ENCODE results near the gene PARD3B. TPM values are rescaled to one million over a fixed set of nuclear protein-coding genes. Genes with fewer than 3 reads are reported as not detected.

PARD3B gene
- total RNA-seq, 1 experiment from 2014 or later, result 0.68 TPM

DNA sequence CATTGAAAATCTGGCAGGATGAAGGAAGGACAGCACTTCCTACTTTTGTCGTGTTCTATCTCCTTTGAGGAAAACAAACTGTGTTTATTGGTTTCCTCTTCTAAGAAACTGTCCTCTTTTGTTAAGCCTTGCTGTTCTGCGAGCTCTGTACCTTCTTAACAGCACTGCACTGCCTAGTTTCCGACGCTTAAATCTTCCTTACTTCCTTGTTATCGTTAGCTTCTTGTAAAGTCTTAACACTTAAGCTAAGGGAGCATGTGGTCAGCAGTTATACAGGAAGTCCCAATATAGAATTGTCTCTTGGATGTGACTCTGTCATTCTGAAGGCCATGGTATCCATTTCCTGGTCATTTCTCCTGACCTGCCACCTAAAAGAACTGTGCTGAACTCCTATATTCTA, 584.3 kb downstream of the PARD3B start:
- no peak for DNase-seq (ENCODE audit: low spot score)

DNA sequence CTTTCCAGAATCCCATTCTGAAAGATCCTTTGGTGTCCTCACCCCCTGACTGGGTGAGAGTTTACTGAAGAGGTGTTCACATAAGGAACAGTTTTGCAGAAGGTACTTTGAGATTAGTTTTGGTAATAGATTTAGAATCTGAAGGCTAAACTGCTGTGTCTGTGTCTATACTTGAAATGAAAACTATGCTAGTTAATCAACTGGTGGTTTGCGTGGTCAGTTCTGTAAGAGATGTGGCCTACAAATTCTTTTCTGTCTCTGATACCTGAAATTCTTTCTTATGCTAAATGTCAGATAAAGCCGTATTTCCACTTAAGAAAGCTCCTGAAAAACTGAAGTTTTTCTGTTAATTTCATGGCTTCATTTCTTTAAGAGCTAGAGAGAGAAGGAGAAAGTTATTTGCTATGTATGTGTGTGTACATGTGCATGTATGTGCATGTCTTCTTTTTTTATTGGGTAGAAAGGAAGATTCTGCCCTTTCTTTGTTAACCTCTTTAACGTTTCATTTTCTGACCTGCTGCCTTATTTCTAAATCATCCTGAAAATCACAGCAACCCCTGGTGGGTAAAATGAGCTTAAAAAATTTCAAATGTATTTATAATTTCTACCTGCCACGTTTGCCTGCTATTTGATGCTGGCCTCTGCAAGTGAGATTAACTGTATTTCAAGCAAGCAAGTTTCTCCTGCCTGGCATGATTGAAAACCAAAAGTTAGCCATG, 585.0 kb downstream of the PARD3B start:
- DNase-seq (ENCODE audit: low spot score), result no peak

DNA sequence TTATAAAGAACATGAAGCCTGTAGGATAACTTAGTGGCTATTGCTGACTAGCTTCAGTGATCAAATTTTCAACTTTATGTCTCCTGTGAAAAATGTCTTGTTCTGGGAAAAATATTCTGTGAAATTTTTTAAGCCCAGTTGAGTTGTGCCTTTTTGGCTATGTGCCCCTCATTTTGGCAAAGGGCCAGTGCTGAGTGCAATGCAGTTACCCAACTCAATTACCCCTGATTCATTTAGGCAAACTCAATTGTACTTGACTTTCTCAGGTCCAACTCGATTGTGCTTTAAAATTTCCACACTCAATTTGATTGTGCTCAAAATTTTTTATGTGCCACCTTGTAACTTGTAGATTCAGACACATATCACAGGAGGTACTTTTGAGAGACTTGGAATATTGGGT, 588.3 kb downstream of the PARD3B start:
- no peak for DNase-seq (ENCODE audit: low spot score)

DNA sequence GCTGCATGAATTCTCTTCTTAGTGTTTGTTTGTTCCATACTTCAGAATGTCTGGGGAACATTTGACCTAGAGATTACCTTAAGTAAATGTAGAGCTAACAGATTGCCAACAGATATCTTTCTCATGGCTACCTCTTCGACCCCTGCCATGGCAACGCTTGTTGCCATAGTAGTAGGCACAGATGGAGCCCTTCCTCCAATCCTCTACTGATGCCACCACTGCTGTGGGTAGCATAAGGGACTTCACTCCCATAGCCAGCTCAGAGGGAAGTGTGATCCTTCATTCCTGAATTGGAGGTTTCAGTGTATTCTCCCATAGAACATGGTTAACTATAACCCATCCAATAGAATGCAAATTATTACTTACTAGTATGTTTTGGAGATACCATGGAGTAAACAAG, 593.5 kb downstream of the PARD3B start:
- no peak for DNase-seq (ENCODE audit: low spot score)

DNA sequence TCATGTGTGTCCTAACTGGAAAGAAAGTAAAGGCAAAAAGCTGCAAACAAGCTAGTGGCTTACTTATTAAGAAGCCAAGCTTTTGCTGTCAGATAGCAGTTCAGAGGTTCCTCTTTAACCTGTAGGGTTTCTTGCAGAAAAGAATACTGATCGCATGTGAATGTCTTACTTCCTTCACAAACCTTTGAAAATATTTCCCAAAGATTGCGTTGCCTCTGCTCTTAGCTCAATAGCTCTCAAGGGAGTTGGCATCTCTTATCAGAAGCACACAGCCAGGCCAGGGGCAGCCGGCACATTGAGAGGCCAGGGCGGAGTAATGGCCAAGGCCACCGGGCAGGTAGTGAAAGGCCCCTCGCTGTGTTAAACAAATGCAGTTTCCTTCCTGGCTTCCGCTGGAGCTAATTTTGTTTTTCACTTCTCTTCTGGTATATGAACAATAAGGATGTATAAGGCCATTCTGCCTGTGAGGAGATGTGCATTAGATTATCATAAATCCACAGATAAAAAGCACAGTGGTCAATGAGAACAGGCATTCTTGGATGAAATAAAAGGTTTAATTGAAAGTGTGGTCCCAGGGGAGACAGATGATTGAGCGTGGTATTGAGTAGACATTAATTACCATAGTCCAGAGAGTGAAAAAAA, 594.7 kb downstream of the PARD3B start:
- no peak for DNase-seq (ENCODE audit: low spot score)

DNA sequence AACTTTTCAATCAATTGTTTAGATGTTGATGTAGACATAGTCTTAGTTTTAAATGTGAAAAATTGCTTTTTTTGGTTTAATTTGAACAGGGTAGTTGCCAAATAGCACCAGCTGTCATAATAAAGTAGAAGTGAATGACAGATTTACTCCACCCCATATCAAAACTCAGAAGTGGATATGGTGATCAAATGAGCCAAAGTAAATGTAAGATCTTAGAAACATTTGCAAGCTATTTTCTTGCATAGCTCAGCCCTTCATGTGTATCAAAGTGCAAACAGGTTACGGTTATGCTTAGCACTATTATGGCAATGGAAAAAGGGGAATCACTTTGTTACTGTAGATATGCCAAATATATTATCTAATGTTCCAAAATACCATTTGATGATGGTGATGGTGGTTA, 596.1 kb downstream of the PARD3B start:
- no peak for DNase-seq (ENCODE audit: low spot score)

DNA sequence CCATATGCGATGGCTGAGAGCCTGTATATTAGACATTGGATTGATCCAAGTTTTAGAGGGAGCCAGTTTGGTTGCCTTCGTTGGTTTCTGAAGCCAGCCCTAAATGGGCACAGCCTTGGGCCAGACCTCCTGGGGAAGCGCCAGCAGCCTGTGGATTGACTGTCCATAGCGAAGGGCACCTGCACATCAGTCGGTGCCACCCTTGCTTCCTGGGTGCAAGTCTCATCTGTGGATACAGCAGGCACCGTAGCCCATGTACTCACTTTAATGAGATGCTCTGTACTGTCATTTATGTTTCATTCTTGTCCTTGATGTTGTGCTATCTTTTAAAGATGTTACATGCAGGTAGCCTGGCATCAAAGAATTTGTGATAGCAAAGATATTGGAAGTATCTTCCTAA, 600.6 kb downstream of the PARD3B start:
- no peak for DNase-seq (ENCODE audit: low spot score)

DNA sequence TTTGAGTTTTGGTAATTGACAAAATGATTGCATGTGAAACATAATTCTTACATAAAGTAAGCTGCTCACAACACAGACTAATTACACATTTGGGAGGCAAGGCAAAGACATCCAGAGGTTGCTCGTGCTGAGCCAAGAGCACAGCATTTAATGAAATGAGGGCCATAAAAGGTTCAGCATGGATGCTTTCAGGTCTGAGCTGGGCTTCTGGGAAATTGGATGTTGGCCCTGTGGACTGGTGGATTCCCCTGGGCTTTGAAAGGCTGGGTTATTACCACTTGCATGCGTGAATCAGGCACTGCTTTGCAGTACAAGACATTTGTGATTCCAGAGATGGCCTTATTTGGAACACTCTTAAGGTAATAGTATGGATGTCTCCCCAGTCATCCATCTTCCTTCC, 603.5 kb downstream of the PARD3B start:
- no peak for DNase-seq (ENCODE audit: low spot score)

DNA sequence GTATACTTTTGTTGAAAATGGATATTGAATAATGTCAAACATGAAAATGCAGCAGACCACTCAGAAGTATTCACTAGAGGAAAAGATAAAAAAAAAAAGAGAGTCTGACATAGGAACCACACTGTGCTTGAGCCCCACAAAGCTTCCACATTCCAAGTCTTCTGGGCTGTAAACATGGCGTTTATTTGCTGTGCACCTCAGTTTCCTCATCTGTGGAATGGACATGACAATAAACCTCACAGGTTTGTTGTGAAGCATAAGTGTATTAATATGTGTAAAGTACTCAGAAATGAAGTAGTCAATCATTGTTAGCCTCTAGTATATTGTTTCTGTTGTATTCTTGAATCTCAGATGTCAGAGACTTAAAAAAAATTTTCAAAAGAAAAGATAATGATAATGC, 611.2 kb downstream of the PARD3B start:
- no peak for DNase-seq (ENCODE audit: low spot score)

DNA sequence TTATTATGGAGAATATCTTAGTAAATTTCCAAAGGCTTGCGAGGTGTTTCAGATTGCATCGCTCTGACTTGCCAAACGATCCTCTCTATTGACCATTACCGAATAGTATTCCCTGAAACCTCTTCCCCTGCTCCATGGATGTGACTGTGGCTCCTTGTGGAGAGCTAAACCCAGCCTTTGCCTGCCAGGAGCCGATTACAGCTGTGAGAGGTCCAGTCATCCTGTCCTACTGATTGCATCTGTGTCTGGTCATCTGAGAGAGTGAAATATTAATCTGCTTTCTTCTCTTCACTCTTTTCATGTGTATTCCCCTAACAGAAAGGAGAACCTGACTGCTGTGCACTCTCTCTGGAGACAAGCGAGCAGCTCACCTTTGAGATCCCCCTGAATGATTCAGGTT, 613.1 kb downstream of the PARD3B start:
- no peak for DNase-seq (ENCODE audit: low spot score)

DNA sequence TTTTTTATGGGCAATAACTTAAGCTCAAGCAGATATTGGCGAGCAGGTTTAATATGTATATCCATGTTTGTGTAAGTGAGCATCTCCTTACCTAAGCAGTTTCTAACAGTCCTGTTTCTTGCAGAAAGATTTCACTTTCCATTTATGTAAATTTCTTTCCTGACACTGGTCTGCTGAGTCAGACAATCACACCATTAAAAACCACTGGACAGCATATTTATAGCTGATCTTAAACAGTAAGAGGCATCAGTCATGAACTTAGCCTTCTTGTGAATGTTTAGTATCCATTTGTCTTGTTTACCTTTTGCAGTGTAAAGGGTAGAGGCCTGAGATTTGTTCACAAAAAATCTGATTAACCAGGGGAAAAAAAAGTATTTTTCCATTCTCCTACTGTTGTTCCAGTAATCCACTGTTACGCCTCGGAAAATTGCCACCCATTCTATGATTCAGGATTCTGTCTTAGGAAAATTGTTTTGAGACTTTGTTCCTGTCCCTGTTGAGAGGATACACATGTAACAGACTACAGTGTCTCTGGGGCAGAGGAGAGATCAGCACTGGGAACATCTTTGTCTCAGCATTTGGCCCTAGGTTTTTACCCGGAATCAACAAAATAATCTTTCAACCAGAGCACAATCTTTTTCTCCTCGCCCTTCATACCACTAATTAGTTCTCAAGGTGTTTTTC, 616.0 kb downstream of the PARD3B start:
- no peak for DNase-seq (ENCODE audit: low spot score)

DNA sequence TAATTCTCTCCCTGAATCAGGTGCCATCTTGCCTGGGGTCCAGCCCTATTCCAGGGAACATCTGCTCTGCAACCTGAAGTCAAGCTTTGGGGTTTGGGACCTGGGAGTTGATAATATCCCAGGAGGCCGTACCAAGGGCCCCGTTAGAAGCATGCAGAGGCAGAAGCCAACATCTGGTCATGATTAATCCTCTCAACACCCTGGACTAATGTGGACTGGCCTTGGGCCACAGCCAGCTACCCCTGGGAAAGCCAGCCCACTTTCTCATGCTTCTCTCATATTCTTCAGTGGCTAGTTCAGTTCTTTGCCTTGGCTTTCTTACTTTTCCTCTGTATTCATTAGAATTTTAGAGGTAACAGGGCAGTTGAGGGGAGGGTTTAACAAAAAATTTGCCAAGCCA, 621.5 kb downstream of the PARD3B start:
- DNase-seq (ENCODE audit: low spot score), result no peak

DNA sequence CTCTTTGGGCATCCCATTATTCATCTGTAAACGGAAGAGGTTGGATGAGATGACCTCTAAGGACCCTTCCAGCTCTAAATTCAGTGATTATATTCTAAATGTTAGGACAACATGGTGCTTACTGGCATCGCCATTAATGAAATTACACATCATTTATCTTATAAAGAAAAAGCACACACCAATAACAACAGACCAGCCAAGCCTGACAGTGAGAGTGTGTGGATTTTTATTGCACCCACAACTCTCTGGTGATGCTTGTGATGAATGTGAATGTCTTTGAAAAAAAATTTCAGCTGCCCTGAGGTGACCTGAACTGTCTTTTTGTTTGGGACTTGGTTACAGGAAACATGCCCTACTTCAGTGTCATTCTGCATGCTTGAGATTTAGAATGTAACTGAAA, 623.7 kb downstream of the PARD3B start:
- DNase-seq (ENCODE audit: low spot score), result no peak

DNA sequence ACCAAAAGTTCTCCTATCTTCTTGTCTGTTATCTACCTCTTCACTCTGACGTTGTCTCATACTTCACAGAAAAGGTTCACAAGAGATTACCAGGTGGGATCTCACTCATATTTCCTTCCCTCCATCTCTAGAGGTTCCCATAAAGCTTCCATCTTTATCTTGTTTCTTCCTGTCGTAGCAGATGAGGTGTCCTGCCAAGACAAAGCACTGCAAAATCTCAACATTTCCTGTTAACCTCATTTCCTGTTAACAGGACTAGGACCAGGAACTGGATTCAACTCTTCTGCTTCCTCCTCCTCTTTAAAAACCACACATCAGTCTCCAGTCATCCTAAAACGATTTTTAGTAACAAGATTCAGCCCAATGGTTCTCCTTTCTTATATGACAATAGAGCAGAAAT, 624.2 kb downstream of the PARD3B start:
- DNase-seq (ENCODE audit: low spot score), result no peak

DNA sequence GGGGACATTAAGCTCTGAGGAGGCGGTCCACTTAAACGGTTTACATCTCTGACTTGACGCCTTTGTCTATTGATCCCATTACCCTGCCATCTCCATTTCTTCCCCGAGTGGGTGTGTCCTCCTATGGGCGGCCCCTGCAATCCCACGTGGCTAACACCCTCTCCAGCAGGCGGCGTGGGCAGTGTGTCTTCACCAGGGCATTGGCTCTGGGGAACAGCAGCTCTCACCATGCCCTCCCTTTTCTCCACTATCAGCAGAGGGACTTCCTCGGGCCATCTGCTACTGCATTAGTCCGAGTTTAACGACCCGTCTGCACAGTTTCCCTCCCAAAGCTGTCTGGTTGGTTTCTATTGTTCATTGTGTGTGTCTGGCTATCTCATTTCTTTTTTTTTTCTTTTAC, 625.1 kb downstream of the PARD3B start:
- no peak for DNase-seq (ENCODE audit: low spot score)

DNA sequence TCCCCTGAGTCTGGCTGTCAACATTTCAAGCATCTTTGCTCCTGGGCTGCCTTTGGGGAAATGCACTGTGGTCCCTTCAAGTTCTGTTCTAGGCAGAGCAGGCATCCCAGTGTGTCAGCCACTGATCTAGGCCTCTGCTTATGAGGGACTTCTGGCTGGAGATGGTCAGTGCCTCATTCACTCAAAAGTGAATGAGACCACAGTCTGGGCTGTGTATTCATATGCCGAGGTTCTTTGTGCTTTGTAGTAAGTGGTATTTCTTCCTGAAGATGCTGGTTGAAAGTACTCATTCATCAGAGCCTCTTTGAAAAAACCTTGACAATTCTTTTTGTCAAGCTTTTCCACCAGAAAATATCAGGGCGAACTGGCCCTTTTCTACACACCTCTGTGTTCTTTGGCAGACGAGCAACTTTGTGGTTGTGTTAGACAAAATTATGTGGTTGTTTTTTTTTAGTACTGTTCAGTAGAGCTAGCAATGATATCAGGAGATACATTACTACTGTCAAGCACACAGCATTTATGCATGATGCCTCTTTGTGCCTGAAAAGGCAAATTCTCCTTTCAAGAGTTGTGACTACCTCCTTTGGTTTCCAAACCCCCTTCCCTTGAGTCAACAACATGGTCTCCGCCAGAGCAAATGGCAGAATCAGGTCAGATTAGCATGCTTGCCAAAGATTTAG, 626.1 kb downstream of the PARD3B start:
- DNase-seq (ENCODE audit: low spot score), result no peak

DNA sequence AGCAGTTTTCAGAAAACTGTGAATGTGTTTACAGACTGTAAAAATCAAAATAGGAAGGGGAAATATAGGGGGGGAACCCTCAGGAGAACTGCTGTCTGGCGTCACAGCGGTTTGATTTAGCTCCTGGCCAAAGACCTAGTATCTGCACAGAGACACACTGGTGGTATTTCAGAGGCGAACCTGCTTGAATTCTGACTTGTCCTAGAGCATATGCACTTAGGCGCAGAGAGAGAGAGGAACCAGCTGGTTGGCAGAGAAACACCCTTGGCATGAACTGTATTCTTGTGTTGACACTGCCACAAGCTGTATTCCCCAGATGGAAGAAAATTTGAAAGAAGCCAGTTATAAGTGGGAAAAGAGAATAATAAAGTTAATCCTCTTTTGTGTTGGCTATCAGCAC, 630.6 kb downstream of the PARD3B start:
- DNase-seq (ENCODE audit: low spot score), result no peak

DNA sequence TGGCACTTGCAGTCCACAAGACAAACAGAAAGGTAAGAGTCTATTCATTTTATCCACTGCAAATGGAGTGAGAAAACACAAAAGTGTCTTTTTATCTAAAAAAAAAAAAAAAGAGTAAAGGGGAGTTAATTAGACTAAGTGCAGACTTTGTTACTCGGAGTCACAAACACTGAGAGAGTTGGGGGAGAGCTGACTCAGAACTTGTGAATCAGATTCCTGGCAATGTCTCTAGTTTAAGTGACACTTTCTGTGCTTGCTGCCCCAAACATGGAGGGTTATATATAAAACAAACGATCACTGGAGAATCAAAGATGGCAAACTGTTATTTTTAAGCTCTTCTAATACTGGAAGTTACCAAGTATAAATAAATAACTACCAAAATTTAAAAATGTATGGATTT, 631.3 kb downstream of the PARD3B start:
- no peak for DNase-seq (ENCODE audit: low spot score)

DNA sequence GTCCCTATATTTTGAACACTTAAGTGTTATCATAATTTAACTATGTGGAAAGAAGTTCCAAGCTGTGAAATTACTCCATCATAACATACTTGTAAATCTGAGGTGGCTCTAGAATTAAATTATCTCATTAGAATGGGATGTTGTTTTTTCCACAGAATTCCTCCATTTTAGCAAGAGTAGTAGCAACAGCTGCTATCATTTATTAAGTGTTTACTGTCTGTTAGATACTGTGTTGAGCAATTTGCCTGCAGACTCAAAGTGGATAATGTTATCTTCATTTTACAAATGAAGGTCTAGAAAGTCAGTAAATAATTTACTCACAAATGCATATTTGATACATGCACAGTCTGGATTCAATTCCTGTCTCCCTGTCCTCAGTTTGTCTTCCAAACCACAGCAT, 632.3 kb downstream of the PARD3B start:
- no peak for DNase-seq (ENCODE audit: low spot score)

DNA sequence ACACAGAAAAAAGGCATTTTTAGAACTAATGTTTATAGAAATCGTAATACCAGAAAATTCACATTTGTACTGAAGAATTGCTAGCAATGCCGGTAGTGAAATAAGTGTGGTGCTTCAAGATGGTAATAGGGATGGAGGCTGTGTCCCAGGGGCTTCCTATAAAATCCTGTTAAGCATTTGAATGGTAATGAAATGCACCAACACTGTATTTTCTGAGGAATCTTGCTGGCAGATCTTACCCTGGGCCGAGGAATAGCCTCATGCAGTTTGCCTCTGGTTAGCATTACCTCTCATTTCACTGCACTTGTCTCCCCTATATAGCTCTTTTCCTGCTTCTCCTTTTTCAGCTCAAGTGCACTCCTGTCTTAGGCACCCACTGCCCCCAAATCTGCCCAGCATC, 635.5 kb downstream of the PARD3B start:
- no peak for DNase-seq (ENCODE audit: low spot score)

DNA sequence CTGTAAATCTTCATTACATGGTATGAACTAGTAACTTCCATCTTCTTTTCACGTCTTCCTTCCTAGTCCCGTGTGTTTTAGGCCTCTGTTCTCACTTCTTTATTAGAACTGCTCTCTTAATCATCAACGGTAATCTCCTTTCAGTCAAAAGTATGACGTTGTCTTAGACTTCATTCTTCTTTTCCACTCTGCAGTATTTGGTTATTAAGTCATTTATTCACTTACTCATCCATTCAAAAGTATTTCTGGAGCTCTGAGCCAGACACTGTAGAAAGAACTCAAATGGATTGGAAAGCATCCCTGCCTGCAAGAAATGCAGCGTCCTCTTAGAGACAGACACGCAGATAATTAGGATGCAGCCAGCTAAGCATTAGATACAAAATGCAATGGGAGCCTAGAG, 642.5 kb downstream of the PARD3B start:
- no peak for DNase-seq (ENCODE audit: low spot score)

DNA sequence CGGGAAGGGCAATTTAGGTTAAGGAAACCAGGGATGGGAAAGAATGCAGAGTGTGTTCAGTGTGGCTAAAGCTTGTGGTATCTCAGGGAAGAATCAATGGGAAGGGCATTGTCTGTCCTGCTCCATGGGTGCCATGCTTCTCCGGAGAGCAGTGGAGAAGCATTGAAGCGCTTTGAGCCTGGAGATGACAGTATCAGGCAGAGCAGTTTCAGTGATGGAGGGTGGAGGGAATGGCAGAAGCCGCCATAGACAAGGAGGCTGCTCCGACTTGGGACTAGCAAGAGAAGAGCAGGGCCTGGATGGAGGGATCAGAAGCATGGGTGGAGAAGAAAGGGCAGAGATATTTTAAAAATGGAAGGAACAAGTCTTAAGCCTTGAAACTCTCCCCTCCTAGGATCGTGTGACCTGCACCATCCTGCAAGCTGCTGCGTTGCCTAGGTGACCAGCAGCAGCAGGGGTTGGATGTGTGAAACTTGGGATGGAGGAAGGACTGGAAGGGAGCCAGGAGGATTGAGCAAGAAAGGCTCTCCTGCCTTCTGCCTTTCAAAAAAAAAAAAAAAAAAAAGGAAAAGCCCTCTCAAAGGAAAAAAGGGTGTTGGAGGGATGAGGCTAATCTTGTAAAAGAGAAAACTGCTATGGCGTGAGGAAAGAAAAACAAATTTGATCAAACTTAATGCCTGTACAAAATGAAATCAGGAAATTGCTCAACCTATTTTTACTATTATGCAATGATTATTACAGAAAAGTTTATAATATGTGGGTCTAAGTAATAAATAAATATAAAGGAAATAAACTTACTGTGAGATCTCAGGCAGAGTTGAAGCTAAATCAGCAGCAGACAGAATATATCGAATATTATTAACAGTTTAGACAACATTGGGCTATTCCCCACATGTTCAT, 643.2 kb downstream of the PARD3B start:
- peak; percentile 65 for DNase-seq (ENCODE audit: low spot score)
